Activated CD8-positive, alpha-beta memory T cell treated with anti-CD3 and anti-CD28 coated beads, Interleukin-2, amount 50 U/mL, for 1 hour (primary cell): Measurements from ENCODE around the gene SH2D7.

Source experiments
- DNase-seq: peaks from one replicate; pipeline ENCODE4 v3.0.0-alpha.2; 2020; ENCODE audit errors: extremely low read depth

Gene SH2D7

GRCh38 chr15:78092261-78093041 lies at the start of gene SH2D7:
Gene SH2D7 (plus strand): TSS chr15:78092561. CDS start chr15:78092585, 24 bp downstream.
- no peak for DNase-seq

GRCh38 chr15:78044407-78045155 lies 47.8 kb upstream of the SH2D7 start:
- DNase-seq = no peak

- no peak for DNase-seq
Measured at GRCh38 chr15:78045189-78045588, 47.2 kb upstream of the SH2D7 start.

- DNase-seq = no peak
Measured at GRCh38 chr15:78046796-78047341, 45.5 kb upstream of the SH2D7 start.

GRCh38 chr15:78047761-78048627 lies 44.4 kb upstream of the SH2D7 start:
- DNase-seq = no peak

GRCh38 chr15:78048628-78048920 lies 43.8 kb upstream of the SH2D7 start:
- no peak for DNase-seq

GRCh38 chr15:78049691-78050440 lies 42.5 kb upstream of the SH2D7 start:
- no peak for DNase-seq

- DNase-seq = no peak
Measured at GRCh38 chr15:78050441-78050809, 41.9 kb upstream of the SH2D7 start.

- DNase-seq = no peak
Measured at GRCh38 chr15:78050826-78051225, 41.5 kb upstream of the SH2D7 start.

- DNase-seq = no peak
Measured at GRCh38 chr15:78051596-78051995, 40.8 kb upstream of the SH2D7 start.

- DNase-seq = no peak
Measured at GRCh38 chr15:78052001-78052401, 40.4 kb upstream of the SH2D7 start.

- no peak for DNase-seq
Measured at GRCh38 chr15:78052545-78052944, 39.8 kb upstream of the SH2D7 start.

- DNase-seq = no peak
Measured at GRCh38 chr15:78054518-78054917, 37.8 kb upstream of the SH2D7 start.

GRCh38 chr15:78054966-78055365 lies 37.4 kb upstream of the SH2D7 start:
- no peak for DNase-seq

- DNase-seq = no peak
Measured at GRCh38 chr15:78055919-78056713, 36.2 kb upstream of the SH2D7 start.

GRCh38 chr15:78056714-78057269 lies 35.6 kb upstream of the SH2D7 start:
- DNase-seq = no peak

GRCh38 chr15:78057803-78058202 lies 34.6 kb upstream of the SH2D7 start:
- DNase-seq = no peak

- no peak for DNase-seq
Measured at GRCh38 chr15:78058401-78058935, 33.9 kb upstream of the SH2D7 start.

GRCh38 chr15:78059110-78059839 lies 33.1 kb upstream of the SH2D7 start:
- DNase-seq = no peak
